NT2/D1 (cell line): ENCODE measurements around the gene DPP9.
"Not testable (repeated sequence)": the region's sequence is repeated elsewhere in the genome, so short reads cannot be mapped to it uniquely, and the experiment has no call there.

ENCODE experiments used
- DNase-seq: peaks from one replicate; pipeline ENCODE4 v3.0.0-alpha.2; 2011; ENCODE audit warnings: low read depth, low spot score
- H3K27me3 ChIP-seq: 2 replicates; pipeline ENCODE4 v1.6.0; 2011; ENCODE audit warnings: mild to moderate bottlenecking; ENCODE audit not compliant: insufficient read length, insufficient read depth
- H3K36me3 ChIP-seq: 2 replicates; pipeline ENCODE4 v1.6.1; 2011; ENCODE audit warnings: mild to moderate bottlenecking, low read length, mixed read lengths; ENCODE audit not compliant: insufficient read depth, insufficient read length
- H3K4me1 ChIP-seq: 2 replicates; pipeline ENCODE4 v1.5.1; 2011; ENCODE audit not compliant: insufficient read depth, insufficient read length
- H3K4me3 ChIP-seq: 2 replicates; pipeline ENCODE4 v1.5.1; 2011; ENCODE audit warnings: low read depth; ENCODE audit not compliant: insufficient read length
- H3K9ac ChIP-seq: 2 replicates; pipeline ENCODE4 v1.6.0; 2011; ENCODE audit warnings: low read depth; ENCODE audit not compliant: insufficient read length
- H3K9me3 ChIP-seq: 2 replicates; pipeline ENCODE4 v1.5.1; 2011; ENCODE audit warnings: mild to moderate bottlenecking, low read length; ENCODE audit not compliant: insufficient read depth
- SUZ12 ChIP-seq: IDR thresholded peaks from 2 replicates; pipeline ENCODE4 v1.6.1; 2011; ENCODE audit not compliant: insufficient read length, insufficient read depth; ENCODE audit errors: extremely low read depth
- YY1 ChIP-seq: IDR thresholded peaks from 2 replicates; pipeline ENCODE4 v1.6.1; 2011; ENCODE audit not compliant: insufficient read length, insufficient read depth
- ZNF274 ChIP-seq: IDR thresholded peaks from 2 replicates; pipeline ENCODE4 v1.6.1; 2011; ENCODE audit warnings: mild to moderate bottlenecking, low read depth, low read length

The DPP9 gene

GRCh38 chr19:4690361-4690760, 33.3 kb downstream of the DPP9 start:
- Histone ChIP-seq H3K9me3 (no peaks in the 10 kb centered on the region), H3K9ac (no peak overlapping the region), H3K4me1 (no peaks in the 10 kb centered on the region), H3K27me3 (no peaks in the 10 kb centered on the region), H3K36me3 (peaks cover 93% of the 10 kb centered on the region), H3K4me3 (no peak overlapping the region)
- DNase-seq: no peak
- TF ChIP-seq YY1 (no peak), SUZ12 (no peak), ZNF274 (no peak)

- TF ChIP-seq SUZ12: no peak
- no peak for TF ChIP-seq ZNF274
- TF ChIP-seq YY1: no peak
- Histone ChIP-seq H3K4me1 (no peaks in the 10 kb centered on the region), H3K9ac (no peak overlapping the region), H3K4me3 (no peak overlapping the region), H3K27me3 (no peaks in the 10 kb centered on the region), H3K36me3 (peaks cover 93% of the 10 kb centered on the region), H3K9me3 (no peaks in the 10 kb centered on the region)
- no peak for DNase-seq
Measured at GRCh38 chr19:4689403-4689802, 34.2 kb downstream of the DPP9 start.

GRCh38 chr19:4688587-4688986, 35.1 kb downstream of the DPP9 start:
- no peaks in the 10 kb centered on the region for H3K4me1 ChIP-seq
- no peak for TF ChIP-seq SUZ12
- no peak for TF ChIP-seq YY1
- TF ChIP-seq ZNF274: no peak
- H3K9me3 ChIP-seq: no peaks in the 10 kb centered on the region
- H3K9ac ChIP-seq: no peak overlapping the region
- H3K36me3 ChIP-seq: peaks cover 93% of the 10 kb centered on the region
- no peak for DNase-seq
- no peaks in the 10 kb centered on the region for H3K27me3 ChIP-seq
- H3K4me3 ChIP-seq: no peak overlapping the region

GRCh38 chr19:4687396-4687795, 36.2 kb downstream of the DPP9 start:
- DNase-seq: no peak
- Histone ChIP-seq H3K9me3 (no peaks in the 10 kb centered on the region), H3K9ac (no peak overlapping the region), H3K36me3 (peaks cover 92% of the 10 kb centered on the region), H3K27me3 (no peaks in the 10 kb centered on the region), H3K4me1 (no peaks in the 10 kb centered on the region), H3K4me3 (no peak overlapping the region)
- TF ChIP-seq YY1 (no peak), SUZ12 (no peak), ZNF274 (no peak)

GRCh38 chr19:4686700-4687099, 36.9 kb downstream of the DPP9 start:
- no peak for TF ChIP-seq ZNF274
- TF ChIP-seq YY1: no peak
- no peak for TF ChIP-seq SUZ12
- DNase-seq: no peak
- Histone ChIP-seq H3K4me3 (no peak overlapping the region), H3K9ac (no peak overlapping the region), H3K4me1 (no peaks in the 10 kb centered on the region), H3K27me3 (no peaks in the 10 kb centered on the region), H3K9me3 (no peaks in the 10 kb centered on the region), H3K36me3 (peaks cover 91% of the 10 kb centered on the region)

- H3K9me3 ChIP-seq: no peaks in the 10 kb centered on the region
- H3K4me1 ChIP-seq: no peaks in the 10 kb centered on the region
- H3K27me3 ChIP-seq: no peaks in the 10 kb centered on the region
- no peak overlapping the region for H3K4me3 ChIP-seq
- DNase-seq: no peak
- no peak overlapping the region for H3K9ac ChIP-seq
- H3K36me3 ChIP-seq: peaks cover 83% of the 10 kb centered on the region
- TF ChIP-seq YY1 (no peak), SUZ12 (no peak), ZNF274 (no peak)
Measured at GRCh38 chr19:4684312-4685095, 39.1 kb downstream of the DPP9 start.

- Histone ChIP-seq H3K9ac (no peak overlapping the region), H3K9me3 (no peaks in the 10 kb centered on the region), H3K4me3 (no peak overlapping the region), H3K27me3 (no peaks in the 10 kb centered on the region), H3K36me3 (peaks cover 80% of the 10 kb centered on the region), H3K4me1 (peaks cover 4% of the 10 kb centered on the region)
- no peak for DNase-seq
- no peak for TF ChIP-seq SUZ12
- no peak for TF ChIP-seq YY1
- no peak for TF ChIP-seq ZNF274
Measured at GRCh38 chr19:4682417-4683200, 41.0 kb downstream of the DPP9 start.

GRCh38 chr19:4680021-4680420, 43.6 kb downstream of the DPP9 start:
- DNase-seq, H3K9me3 ChIP-seq, H3K9ac ChIP-seq, H3K27me3 ChIP-seq, H3K4me3 ChIP-seq: not testable (repeated sequence)
- peaks cover 19% of the 10 kb centered on the region for H3K4me1 ChIP-seq
- peaks cover 78% of the 10 kb centered on the region for H3K36me3 ChIP-seq
